Endothelial cell (in vitro differentiated cells): ENCODE measurements around the gene MMP2. TPM values are rescaled to one million over a fixed set of nuclear protein-coding genes. Genes with fewer than 3 reads are reported as not detected.

ENCODE experiments used
- DNase-seq: peaks from one replicate; pipeline ENCODE4 v3.0.0; 2021; ENCODE audit warnings: low spot score
- H3K27ac Mint-ChIP-seq: one replicate; pipeline ENCODE4 v1.8.0; 2021; ENCODE audit warnings: mixed read lengths, inconsistent platforms; ENCODE audit not compliant: unreplicated experiment
- H3K27me3 Mint-ChIP-seq: one replicate; pipeline ENCODE4 v1.8.0; 2021; ENCODE audit warnings: mild to moderate bottlenecking, moderate library complexity, mixed read lengths, inconsistent platforms; ENCODE audit not compliant: unreplicated experiment
- H3K36me3 Mint-ChIP-seq: one replicate; pipeline ENCODE4 v1.8.0; 2021; ENCODE audit warnings: mild to moderate bottlenecking, low read depth, mixed read lengths, inconsistent platforms; ENCODE audit not compliant: unreplicated experiment
- H3K4me1 Mint-ChIP-seq: one replicate; pipeline ENCODE4 v1.8.0; 2021; ENCODE audit warnings: mild to moderate bottlenecking, mixed read lengths, inconsistent platforms; ENCODE audit not compliant: unreplicated experiment
- H3K4me3 Mint-ChIP-seq: one replicate; pipeline ENCODE4 v1.8.0; 2021; ENCODE audit warnings: mild to moderate bottlenecking, mixed read lengths, inconsistent platforms; ENCODE audit not compliant: unreplicated experiment
- H3K9me3 Mint-ChIP-seq: one replicate; pipeline ENCODE4 v1.8.0; 2021; ENCODE audit warnings: mixed read lengths, inconsistent platforms; ENCODE audit not compliant: unreplicated experiment
- CTCF ChIP-seq: fragments of 200-600 bp; sonication (generic); IDR thresholded peaks from one replicate; pipeline ENCODE4 v1.5.0; 2021; ENCODE audit warnings: antibody characterized with exemption; ENCODE audit not compliant: unreplicated experiment
- total RNA-seq: library from RNA; stranded (reverse); fragmentation: NEBNext Ultra II Directional; extraction: Animal tissue kit (Norgen Biotek cat#: 25700); gene quantifications from one replicate; pipeline ENCODE4 v1.2.1, GENCODE V29; 2021; ENCODE audit not compliant: unreplicated experiment

The MMP2 gene
- total RNA-seq, 1 donor from 2014 or later = 422 TPM

DNA sequence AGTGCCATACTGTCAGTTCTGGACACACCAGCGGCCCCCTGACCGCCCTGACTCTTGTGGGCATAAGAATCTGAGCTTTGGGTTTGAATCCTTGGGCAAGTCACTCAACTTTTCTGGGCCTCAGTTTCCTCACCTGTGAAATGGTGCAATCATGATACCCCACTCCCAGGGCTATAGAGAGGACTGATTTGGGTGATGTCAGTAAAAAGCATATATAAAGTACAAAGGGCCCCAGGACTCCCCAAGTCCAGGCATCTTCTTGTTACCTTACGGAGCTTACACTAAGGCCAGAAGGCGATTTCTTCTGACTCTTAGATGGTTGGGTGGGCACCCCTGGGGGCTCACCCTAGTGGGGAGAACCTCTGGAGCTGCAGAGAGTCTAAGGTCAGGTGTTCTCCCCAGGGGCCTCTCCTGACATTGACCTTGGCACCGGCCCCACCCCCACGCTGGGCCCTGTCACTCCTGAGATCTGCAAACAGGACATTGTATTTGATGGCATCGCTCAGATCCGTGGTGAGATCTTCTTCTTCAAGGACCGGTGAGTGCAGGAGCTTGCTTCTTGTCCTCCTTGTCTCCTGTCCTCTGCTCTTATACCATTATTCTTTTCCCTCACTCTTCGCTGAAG is 13.9 kb downstream of the MMP2 start:
- H3K27me3 Mint-ChIP-seq = peaks cover 3% of the 10 kb centered on the region
- no peaks in the 10 kb centered on the region for H3K9me3 Mint-ChIP-seq
- no peak overlapping the region for H3K4me3 Mint-ChIP-seq
- TF ChIP-seq CTCF = no peak
- no peaks in the 10 kb centered on the region for H3K4me1 Mint-ChIP-seq
- H3K36me3 Mint-ChIP-seq = peaks cover 60% of the 10 kb centered on the region
- no peak for DNase-seq
- H3K27ac Mint-ChIP-seq = no peak overlapping the region

DNA sequence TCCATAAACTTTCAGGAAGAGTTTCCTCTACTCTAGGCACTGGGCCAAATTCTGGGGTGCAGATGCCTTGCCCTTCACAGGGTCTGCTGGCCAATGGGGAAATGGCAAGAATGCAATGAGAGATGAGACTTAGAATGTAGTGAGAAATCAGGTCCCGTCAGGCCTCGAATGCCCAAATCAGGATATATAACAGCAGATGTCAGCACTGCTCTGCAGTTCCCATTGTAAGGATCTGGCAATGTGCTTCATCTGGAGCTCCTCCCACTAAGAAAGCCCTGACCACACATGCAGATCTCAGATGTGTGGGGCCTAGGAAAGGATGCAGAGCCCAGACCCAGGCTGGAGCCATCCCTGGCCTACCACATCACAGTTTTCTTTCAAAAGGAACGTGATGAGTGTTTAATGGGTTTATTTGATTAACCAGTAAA is 16.0 kb downstream of the MMP2 start:
- TF ChIP-seq CTCF = no peak
- no peaks in the 10 kb centered on the region for H3K9me3 Mint-ChIP-seq
- no peak overlapping the region for H3K27ac Mint-ChIP-seq
- peaks cover 49% of the 10 kb centered on the region for H3K36me3 Mint-ChIP-seq
- H3K4me3 Mint-ChIP-seq = no peak overlapping the region
- DNase-seq = no peak
- H3K27me3 Mint-ChIP-seq = peaks cover 1% of the 10 kb centered on the region
- H3K4me1 Mint-ChIP-seq = peaks cover 10% of the 10 kb centered on the region

DNA sequence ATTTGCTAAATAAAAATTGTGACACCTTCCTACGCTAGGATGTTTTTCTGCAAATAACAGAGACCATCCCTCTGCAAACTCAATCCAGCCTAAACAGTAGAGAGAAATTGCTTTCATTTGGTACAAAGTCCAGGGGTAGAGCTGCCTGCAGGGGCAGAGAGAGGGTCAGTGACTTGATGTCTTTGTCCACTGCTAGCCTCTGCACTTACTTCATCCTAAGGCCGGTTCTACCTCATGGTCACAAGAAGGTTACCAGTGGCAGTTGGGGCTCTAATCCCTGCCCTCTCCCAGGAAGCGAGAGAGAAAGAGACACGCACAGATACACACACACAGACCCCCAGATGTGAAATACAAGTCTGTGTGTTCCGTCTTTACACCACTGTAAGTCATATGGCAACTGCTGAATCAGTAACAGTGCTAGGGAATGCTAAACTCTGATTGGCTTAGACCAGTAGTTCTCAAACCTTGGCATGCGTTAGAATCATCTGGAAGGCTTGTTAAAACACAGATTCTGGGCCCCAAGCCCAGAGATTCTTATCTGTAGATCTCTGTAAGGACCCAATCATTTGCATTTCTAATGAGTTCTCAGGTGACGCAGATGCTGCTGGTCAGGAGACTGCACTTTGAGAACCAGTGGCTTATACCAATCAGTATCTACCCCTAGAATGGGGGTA is 16.8 kb downstream of the MMP2 start:
- no peak for DNase-seq
- Mint-ChIP-seq H3K4me3 (no peak overlapping the region), H3K27ac (no peak overlapping the region), H3K27me3 (peaks cover 1% of the 10 kb centered on the region), H3K36me3 (peaks cover 50% of the 10 kb centered on the region), H3K4me1 (peaks cover 17% of the 10 kb centered on the region), H3K9me3 (no peaks in the 10 kb centered on the region)
- no peak for TF ChIP-seq CTCF

DNA sequence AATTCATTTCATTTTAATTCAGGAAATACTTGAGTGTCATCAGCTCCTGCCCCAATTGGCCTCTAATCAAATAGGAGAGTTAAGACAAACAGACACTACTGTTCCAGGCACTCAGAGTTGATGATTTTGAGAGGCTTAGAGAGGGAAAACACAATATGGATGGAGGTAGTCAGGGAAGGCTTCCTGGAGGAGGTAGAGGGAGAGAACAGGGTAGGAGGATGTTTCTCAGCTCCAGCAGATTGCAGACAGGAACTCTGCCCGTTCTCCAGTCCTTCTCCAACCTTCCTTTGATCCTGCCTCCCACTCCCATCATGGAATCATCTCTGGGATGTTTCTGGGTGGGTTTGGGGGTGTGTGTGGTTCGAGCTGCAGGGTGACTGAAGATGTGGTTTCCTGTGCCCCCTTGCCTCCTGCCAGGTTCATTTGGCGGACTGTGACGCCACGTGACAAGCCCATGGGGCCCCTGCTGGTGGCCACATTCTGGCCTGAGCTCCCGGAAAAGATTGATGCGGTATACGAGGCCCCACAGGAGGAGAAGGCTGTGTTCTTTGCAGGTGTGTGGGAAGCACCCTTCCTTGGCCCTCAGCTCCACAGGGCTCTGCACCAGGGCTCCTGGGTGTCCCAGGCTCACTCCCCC is 17.6 kb downstream of the MMP2 start:
- Mint-ChIP-seq H3K4me3 (no peak overlapping the region), H3K27ac (no peak overlapping the region), H3K36me3 (peaks cover 53% of the 10 kb centered on the region), H3K27me3 (peaks cover 1% of the 10 kb centered on the region), H3K9me3 (no peaks in the 10 kb centered on the region), H3K4me1 (peaks cover 18% of the 10 kb centered on the region)
- DNase-seq = no peak
- TF ChIP-seq CTCF = no peak

DNA sequence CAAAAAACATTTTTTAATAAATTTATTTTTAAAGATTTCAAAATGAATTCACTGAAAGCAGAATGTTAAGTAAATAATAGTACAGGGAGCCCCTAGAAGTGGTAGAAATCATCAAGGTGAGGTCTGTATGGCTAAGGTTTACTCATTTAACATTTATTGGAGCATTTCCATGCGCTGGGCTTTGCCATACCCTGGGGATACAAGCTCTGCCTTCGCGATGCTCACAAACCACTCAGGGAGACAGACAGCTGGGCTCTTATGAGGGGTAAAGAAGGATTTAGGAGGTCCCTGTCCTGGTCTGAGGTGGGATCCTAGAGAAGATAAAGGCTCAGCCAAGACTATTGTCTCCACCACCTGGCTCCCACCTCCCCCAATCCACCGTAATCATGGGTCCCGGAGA is 18.6 kb downstream of the MMP2 start:
- Mint-ChIP-seq H3K27ac (no peak overlapping the region), H3K36me3 (peaks cover 54% of the 10 kb centered on the region), H3K27me3 (peaks cover 1% of the 10 kb centered on the region), H3K9me3 (no peaks in the 10 kb centered on the region), H3K4me3 (no peak overlapping the region), H3K4me1 (peaks cover 18% of the 10 kb centered on the region)
- DNase-seq = no peak
- no peak for TF ChIP-seq CTCF
